ENCODE measurements around the gene SUN2. TPM values are rescaled to one million over a fixed set of nuclear protein-coding genes. Genes with fewer than 3 reads are reported as not detected.

Gene SUN2
- total and polyA plus RNA-seq, 2 of the 13 experiments (the other 11 are each of a cell fraction or from before 2014, with no cell fraction given), result 45.6 to 56.6 TPM

GRCh38 chr22:38706101-38706900, 49.5 kb downstream of the SUN2 start (continued):
- TF ChIP-seq ZNF280D (CRISPR knock-in tag; IDR thresholded peaks at IDR 0.05), result no peak
- TF ChIP-seq HNRNPL (IDR thresholded peaks at IDR 0.05; ENCODE audit: low read depth, low read length), result 0 out of 2 replicates have a peak, but pooled peaks have one; percentile 39
- no peak for TF ChIP-seq THYN1 (CRISPR knock-in tag; IDR thresholded peaks at IDR 0.05; ENCODE audit: borderline replicate concordance, low read depth)
- TF ChIP-seq ETV5 (CRISPR knock-in tag; IDR thresholded peaks at IDR 0.05; ENCODE audit: borderline replicate concordance), result no peak
- peak; percentile 58; the same call in 1 of the 2 replicates for TF ChIP-seq SIN3A (IDR thresholded peaks at IDR 0.05; ENCODE audit: borderline replicate concordance, low read depth, low read length)
- no peak for TF ChIP-seq YY1 (IDR thresholded peaks at IDR 0.05; ENCODE audit: insufficient read depth, insufficient replicate concordance, low read depth, low read length)
- peak; percentile 60 for TF ChIP-seq RBFOX2 (IDR thresholded peaks at IDR 0.05; ENCODE audit: low read depth, low read length)
- peak; percentile 75; the same call in 1 of the 2 replicates for TF ChIP-seq YEATS4 (CRISPR knock-in tag; IDR thresholded peaks at IDR 0.05; ENCODE audit: borderline replicate concordance)
- TF ChIP-seq SMAD9 (CRISPR knock-in tag; IDR thresholded peaks at IDR 0.05), result no peak
- no peak for TF ChIP-seq AHDC1 (CRISPR knock-in tag; IDR thresholded peaks at IDR 0.05; ENCODE audit: borderline replicate concordance)
- no peak for TF ChIP-seq LCORL (IDR thresholded peaks at IDR 0.05)
- no peak for TF ChIP-seq LCORL (CRISPR knock-in tag; IDR thresholded peaks at IDR 0.05)
- TF ChIP-seq ZNF205 (CRISPR knock-in tag; IDR thresholded peaks at IDR 0.05), result no peak
- no peak for TF ChIP-seq KDM5B (CRISPR knock-in tag; IDR thresholded peaks at IDR 0.05; ENCODE audit: borderline replicate concordance)
- no peak for TF ChIP-seq ZBTB10 (CRISPR knock-in tag; IDR thresholded peaks at IDR 0.05; ENCODE audit: borderline replicate concordance)
- no peak for TF ChIP-seq ZNF496 (CRISPR knock-in tag; IDR thresholded peaks at IDR 0.05; ENCODE audit: insufficient replicate concordance)
- TF ChIP-seq ZNF7 (CRISPR knock-in tag; IDR thresholded peaks at IDR 0.05), result no peak

All from HepG2 (cell line).